HepG2 (cell line): ENCODE data around the gene SLC41A3. TPM values are rescaled to one million over a fixed set of nuclear protein-coding genes. Genes with fewer than 3 reads are reported as not detected.

ENCODE experiments used
- ATAC-seq: fragments of 200-7000 bp; cut with Tn5 transposase; 3 replicates; pipeline ENCODE4 v1.9.1; 2020; ENCODE audit warnings: mild to moderate bottlenecking, moderate library complexity
- BruUV-seq: library from RNA; stranded (reverse); fragments of 400-500 nt; replicated peaks from 2 replicates; lab custom pipeline; 2021; lab: Mats Ljungman, UMichigan
- CTCF ChIA-PET: fragments of 300-600 bp; formaldehyde crosslinking; extraction: SDS; loops from one replicate; lab custom pipeline; 2021; ENCODE audit warnings: low total read pairs, inconsistent platforms, low intra/inter-chr PET ratio; lab: Yijun Ruan, JAX
- POLR2A ChIA-PET: fragments of 350-600 bp; sonication (Branson Sonifier 250); formaldehyde crosslinking; loops from one replicate; lab custom pipeline; 2020; ENCODE audit warnings: antibody characterized with exemption, inconsistent platforms; lab: Yijun Ruan, JAX
- DNase-seq: peaks from one replicate; pipeline ENCODE4 v3.0.0-alpha.2; 2015; ENCODE audit warnings: low spot score
- FAIRE-seq: peaks from 3 replicates; lab custom pipeline; 2011; peaks lifted over from hg19 to GRCh38; lab: Jason Lieb, UNC
- H2AFZ ChIP-seq: one replicate; pipeline ENCODE4 v1.6.1; 2011; ENCODE audit warnings: low read length, inconsistent platforms
- H3K27ac ChIP-seq: fragments of 300-600 bp; 3 replicates; pipeline ENCODE4 v1.8.0; 2011; ENCODE audit warnings: mixed run types, mild to moderate bottlenecking, mixed read lengths, low read length, inconsistent platforms; ENCODE audit not compliant: insufficient read depth; ENCODE audit errors: extremely low read length
- H3K27me3 ChIP-seq, 2 experiments: fragments of 200-600 bp in 1 of 2; 2 replicates in 1 of 2; 3 replicates in 1 of 2; pipeline versions ENCODE4 v1.6.0 to v1.8.0; 2011; ENCODE audit warnings: low read length in 2 of 2, mild to moderate bottlenecking in 2 of 2, moderate library complexity in 2 of 2, inconsistent platforms in 1 of 2; ENCODE audit not compliant: insufficient read depth in 2 of 2, control insufficient read depth in 1 of 2
- H3K36me3 ChIP-seq, 2 experiments: fragments of 200-600 bp in 1 of 2; replicated peaks in 1 of 2; 2 replicates in 1 of 2; 3 replicates in 1 of 2; pipeline versions ENCODE4 v1.5.1 to v1.8.0; 2011; ENCODE audit warnings: low read length in 2 of 2, inconsistent platforms in 1 of 2; ENCODE audit not compliant: insufficient read depth in 2 of 2, control insufficient read depth in 1 of 2
- H3K4me1 ChIP-seq: 2 replicates; pipeline ENCODE4 v1.5.1; 2012; ENCODE audit warnings: low read length, inconsistent platforms; ENCODE audit not compliant: insufficient read depth
- H3K4me2 ChIP-seq: 2 replicates; pipeline ENCODE4 v1.6.0; 2011; ENCODE audit warnings: low read depth, low read length, inconsistent platforms
- H3K4me3 ChIP-seq, 3 experiments: fragments of 200-600 bp in 1 of 3; sonication (generic), shearing (Covaris generic) in 1 of 3; replicated peaks in 1 of 3; 2 replicates each; pipeline ENCODE4 v1.5.1; 2011 to 2016; ENCODE audit warnings: low read length in 3 of 3, inconsistent platforms in 2 of 3, low read depth in 2 of 3, mild to moderate bottlenecking in 2 of 3, control low read depth in 1 of 3, mixed read lengths in 1 of 3; ENCODE audit not compliant: insufficient read depth in 1 of 3
- H3K79me2 ChIP-seq: one replicate; pipeline ENCODE4 v1.6.1; 2011; ENCODE audit warnings: low read length, inconsistent platforms; ENCODE audit not compliant: insufficient read depth
- H3K9ac ChIP-seq: 2 replicates; pipeline ENCODE4 v1.6.0; 2011; ENCODE audit warnings: mild to moderate bottlenecking, low read depth, low read length, inconsistent platforms; ENCODE audit not compliant: insufficient read depth
- H3K9me3 ChIP-seq: 2 replicates; pipeline ENCODE4 v1.5.1; 2012; ENCODE audit warnings: mild to moderate bottlenecking, low read length
- H4K20me1 ChIP-seq: 2 replicates; pipeline ENCODE4 v1.6.0; 2011; ENCODE audit warnings: inconsistent platforms, mild to moderate bottlenecking, low read length, moderate library complexity; ENCODE audit not compliant: insufficient read depth
- AHR ChIP-seq: IDR thresholded peaks from 2 replicates; pipeline ENCODE4 v1.6.1; 2018; ENCODE audit warnings: missing genetic modification reagents, missing compliant biosample characterization
- ATF3 ChIP-seq: sonication (generic); formaldehyde crosslinking; IDR thresholded peaks from 2 replicates; pipeline ENCODE4 v1.4.0; 2020; ENCODE audit warnings: missing genetic modification reagents
- FOXA3 ChIP-seq: IDR thresholded peaks from 2 replicates; pipeline ENCODE4 v1.6.1; 2016; ENCODE audit warnings: missing genetic modification reagents, missing compliant biosample characterization
- GATAD1 ChIP-seq: IDR thresholded peaks from 2 replicates; pipeline ENCODE4 v1.6.1; 2016; ENCODE audit warnings: missing genetic modification reagents, missing compliant biosample characterization
- IKZF1 ChIP-seq: fragments of 450-650 bp; IDR thresholded peaks from 2 replicates; pipeline ENCODE4 v1.7.1; 2016
- NRL ChIP-seq: sonication (generic); formaldehyde crosslinking; IDR thresholded peaks from 2 replicates; pipeline ENCODE4 v1.5.0; 2020; ENCODE audit warnings: missing genetic modification reagents, mild to moderate bottlenecking, moderate library complexity, borderline replicate concordance
- SALL2 ChIP-seq: sonication (generic); formaldehyde crosslinking; IDR thresholded peaks from 2 replicates; pipeline ENCODE4 v1.8.1; 2023; ENCODE audit warnings: mild to moderate bottlenecking, missing genetic modification reagents, inconsistent platforms
- SKI ChIP-seq: fragments of 450-650 bp; IDR thresholded peaks from one replicate; pipeline ENCODE4 v1.6.1; 2018; ENCODE audit warnings: mild to moderate bottlenecking; ENCODE audit not compliant: partially characterized antibody
- THRA ChIP-seq: sonication (generic); formaldehyde crosslinking; IDR thresholded peaks from 2 replicates; pipeline ENCODE4 v1.4.0; 2020; ENCODE audit warnings: missing genetic modification reagents, borderline replicate concordance
- ZHX2 ChIP-seq, 2 experiments: sonication (generic) in 1 of 2; formaldehyde crosslinking in 1 of 2; IDR thresholded peaks; 2 replicates each; pipeline versions ENCODE4 v1.6.1 to v1.9.0; 2014 to 2022; ENCODE audit warnings: antibody characterized with exemption in 1 of 2, borderline replicate concordance in 1 of 2, inconsistent platforms in 1 of 2, low read depth in 1 of 2, missing genetic modification reagents in 1 of 2
- ZMAT5 ChIP-seq: sonication (generic); formaldehyde crosslinking; IDR thresholded peaks from 2 replicates; pipeline ENCODE4 v1.5.0; 2020; ENCODE audit warnings: mild to moderate bottlenecking, low read depth, missing genetic modification reagents, borderline replicate concordance
- ZMYM2 ChIP-seq: sonication (generic); formaldehyde crosslinking; IDR thresholded peaks from 2 replicates; pipeline ENCODE4 v1.8.0; 2022; ENCODE audit warnings: mild to moderate bottlenecking, missing genetic modification reagents
- ZNF12 ChIP-seq: sonication (generic); formaldehyde crosslinking; IDR thresholded peaks from 2 replicates; pipeline ENCODE4 v1.5.0; 2020; ENCODE audit warnings: missing genetic modification reagents
- ZNF256 ChIP-seq: sonication (generic); formaldehyde crosslinking; conservative IDR thresholded peaks from 2 replicates; pipeline ENCODE4 v1.4.0; 2020; ENCODE audit warnings: missing genetic modification reagents
- ZNF589 ChIP-seq: sonication (generic); formaldehyde crosslinking; conservative IDR thresholded peaks from 2 replicates; pipeline ENCODE4 v1.8.0; 2022; ENCODE audit warnings: mild to moderate bottlenecking, moderate library complexity, missing genetic modification reagents
- WGBS: methylation state at CpG from one replicate; pipeline ENCODE4 v1.1.6; 2017; ENCODE audit warnings: low lambda C conversion rate; 5-methylcytosine and 5-hydroxymethylcytosine counted together
- in situ Hi-C: cut with HindIII; loops from 2 replicates; pipeline ENCODE4 v1.10.0; 2017; ENCODE audit warnings: low pct_unique_long_range_greater_than_20kb; ENCODE audit not compliant: extremely low pct_ligation_motif_present
- intact Hi-C: fragments of 100-400 bp; cut with micrococcal nuclease; formaldehyde crosslinking; loops from one replicate; pipeline ENCODE4 v1.10.0; 2022; ENCODE audit not compliant: unreplicated experiment
- polyA plus RNA-seq, 8 experiments: library from polyadenylated mRNA; depleted of rRNA in 3 of 8; stranded (reverse) in 7 of 8; unstranded in 1 of 8; fragments of >200 nt; fragmentation: Illumina TruSeq in 4 of 8; extraction: Trizol in 4 of 8; gene quantifications; 2 replicates each; pipeline versions ENCODE4 v1.2.1 to v1.2.3, GENCODE V29; 2011 to 2016; ENCODE audit warnings: low read depth in 4 of 8, missing spikeins in 1 of 8, mixed read lengths in 1 of 8; ENCODE audit not compliant: insufficient read depth in 1 of 8
- total RNA-seq, 5 experiments: library from RNA; depleted of rRNA; stranded (reverse); fragments of >200 nt; fragmentation: Illumina TruSeq; extraction: Trizol; gene quantifications; 2 replicates each; pipeline ENCODE4 v1.2.3, GENCODE V29; 2016; ENCODE audit warnings: low read depth in 1 of 5

SLC41A3 gene
- total and polyA plus RNA-seq, 2 of the 13 experiments (the other 11 are each of a cell fraction or from before 2014, with no cell fraction given): 26.0 to 71.1 TPM

GRCh38 chr3:126056088-126056487 lies 27.8 kb downstream of the SLC41A3 start:
- Histone ChIP-seq H3K4me3 (no peak overlapping the region), H3K27me3 (no peaks in the 10 kb centered on the region)
- no peak for TF ChIP-seq AHR (CRISPR knock-in tag)
- no peak for TF ChIP-seq SALL2 (CRISPR knock-in tag)
- no peak for TF ChIP-seq FOXA3 (CRISPR knock-in tag)
- no peak for TF ChIP-seq THRA
- no peak for TF ChIP-seq ZMYM2 (CRISPR knock-in tag)
- no peak for TF ChIP-seq ZHX2 (IDR thresholded peaks at IDR 0.05; ENCODE audit: low read depth)
- TF ChIP-seq ZHX2 (CRISPR knock-in tag; IDR thresholded peaks at IDR 0.05; ENCODE audit: borderline replicate concordance): no peak
- no peak for TF ChIP-seq NRL
- TF ChIP-seq ZNF256 (CRISPR knock-in tag): no peak
- TF ChIP-seq ATF3 (CRISPR knock-in tag): no peak
- TF ChIP-seq ZNF12 (CRISPR knock-in tag): no peak
- TF ChIP-seq IKZF1: no peak
- no peak for TF ChIP-seq ZMAT5 (CRISPR knock-in tag)
- TF ChIP-seq SKI: no peak
- TF ChIP-seq GATAD1 (CRISPR knock-in tag): no peak
- TF ChIP-seq ZNF589 (CRISPR knock-in tag): no peak

More at GRCh38 chr3:126056088-126056487, 27.8 kb downstream of the SLC41A3 start:
- Histone ChIP-seq H3K9me3 (no peaks in the 10 kb centered on the region), H3K9ac (no peak overlapping the region; the same call in 1 of the 2 replicates), H3K4me2 (peak overlapping the region; percentile 56), H3K36me3 (no peaks in the 10 kb centered on the region), H4K20me1 (no peaks in the 10 kb centered on the region), H2AFZ (no peak overlapping the region), H3K4me1 (peaks cover 38% of the 10 kb centered on the region), H3K27ac (peak overlapping the region; percentile 34), H3K79me2 (no peaks in the 10 kb centered on the region)
- no TSS peak for BruUV-seq
- no peak for FAIRE-seq
- no peak for ATAC-seq
- POLR2A ChIA-PET: interaction anchor here (0.7 to 1.4 kb wide), 2 partner anchors 10 to 28 kb away, joined by 3 to 4 read pairs; partner anchors contain the start of gene SLC41A3
- intact Hi-C loops (loop anchor here (10.0 kb wide), 1 partner anchor 61 kb away; no protein-coding TSS in a partner anchor), in situ Hi-C loops (no loop called here)
- CTCF ChIA-PET: no interaction called here
- WGBS: 100% methylated on average over 1 of the region's 10 CpGs
- no peak for DNase-seq
